ENCODE measurements around the gene TMTC2.

TMTC2 gene

GRCh38 chr12:82952946-82953345 is 266.2 kb downstream of the TMTC2 start:
- DNase-seq (ENCODE audit: low spot score) = no peak
- no peak overlapping the region for H3K27ac ChIP-seq
- CTCF ChIA-PET = no interaction called here
- POLR2A ChIA-PET (ENCODE audit: low non-redundant PET) = no interaction called here
- no peak for TF ChIP-seq CTCF (conservative IDR thresholded peaks at IDR 0.05; ENCODE audit: low read depth)

GRCh38 chr12:82953397-82953796 is 266.7 kb downstream of the TMTC2 start:
- ChIA-PET CTCF (no interaction called here), POLR2A (ENCODE audit: low non-redundant PET) (no interaction called here)
- no peak for TF ChIP-seq CTCF (conservative IDR thresholded peaks at IDR 0.05; ENCODE audit: low read depth)
- no peak for DNase-seq (ENCODE audit: low spot score)
- no peak overlapping the region for H3K27ac ChIP-seq

- H3K27ac ChIP-seq = no peak overlapping the region
- ChIA-PET POLR2A (ENCODE audit: low non-redundant PET) (no interaction called here), CTCF (interaction anchor here (0.6 kb wide), 1 partner anchor 141 kb away, joined by 4 read pairs; no protein-coding TSS in a partner anchor)
- no peak for DNase-seq (ENCODE audit: low spot score)
- TF ChIP-seq CTCF (conservative IDR thresholded peaks at IDR 0.05; ENCODE audit: low read depth) = no peak
These were observed 267.4 kb downstream of the TMTC2 start for GRCh38 chr12:82954064-82954463.

- POLR2A ChIA-PET (ENCODE audit: low non-redundant PET) = no interaction called here
- DNase-seq (ENCODE audit: low spot score) = no peak
- CTCF ChIA-PET = interaction anchor here (0.6 kb wide), 1 partner anchor 142 kb away, joined by 4 read pairs; no protein-coding TSS in a partner anchor
- no peak overlapping the region for H3K27ac ChIP-seq
- TF ChIP-seq CTCF (conservative IDR thresholded peaks at IDR 0.05; ENCODE audit: low read depth) = no peak
These were observed 267.9 kb downstream of the TMTC2 start for GRCh38 chr12:82954572-82954971.

- ChIA-PET CTCF (no interaction called here), POLR2A (ENCODE audit: low non-redundant PET) (no interaction called here)
- DNase-seq (ENCODE audit: low spot score) = no peak
- H3K27ac ChIP-seq = no peak overlapping the region
- no peak for TF ChIP-seq CTCF (conservative IDR thresholded peaks at IDR 0.05; ENCODE audit: low read depth)
These were observed 268.3 kb downstream of the TMTC2 start for GRCh38 chr12:82955043-82955442.

GRCh38 chr12:82958966-82959365 is 272.3 kb downstream of the TMTC2 start:
- no peak for DNase-seq (ENCODE audit: low spot score)
- ChIA-PET CTCF (no interaction called here), POLR2A (ENCODE audit: low non-redundant PET) (no interaction called here)
- no peak for TF ChIP-seq CTCF (conservative IDR thresholded peaks at IDR 0.05; ENCODE audit: low read depth)
- H3K27ac ChIP-seq = no peak overlapping the region

GRCh38 chr12:82959821-82960220 is 273.1 kb downstream of the TMTC2 start:
- POLR2A ChIA-PET (ENCODE audit: low non-redundant PET) = no interaction called here
- CTCF ChIA-PET = no interaction called here
- H3K27ac ChIP-seq = no peak overlapping the region
- DNase-seq (ENCODE audit: low spot score) = no peak
- TF ChIP-seq CTCF (conservative IDR thresholded peaks at IDR 0.05; ENCODE audit: low read depth) = no peak

All from RWPE1 (cell line).